Non-pigmented ciliary epithelial cell (primary cell): Measurements from ENCODE around the gene SOBP.

Experiments
- DNase-seq: peaks from one replicate; pipeline ENCODE4 v3.0.0-alpha.2; 2010; ENCODE audit warnings: low read depth

Gene SOBP

GRCh38 chr6:107587451-107587850, 97.5 kb downstream of the SOBP start:
- no peak for DNase-seq

GRCh38 chr6:107589199-107589598, 99.3 kb downstream of the SOBP start:
- DNase-seq = no peak

GRCh38 chr6:107589934-107590333, 100.0 kb downstream of the SOBP start:
- DNase-seq = no peak

- no peak for DNase-seq
Measured at GRCh38 chr6:107590378-107590777, 100.5 kb downstream of the SOBP start.

GRCh38 chr6:107591346-107591745, 101.4 kb downstream of the SOBP start:
- DNase-seq = no peak

- no peak for DNase-seq
Measured at GRCh38 chr6:107592806-107593205, 102.9 kb downstream of the SOBP start.

GRCh38 chr6:107594736-107595135, 104.8 kb downstream of the SOBP start:
- no peak for DNase-seq

GRCh38 chr6:107598091-107598490, 108.2 kb downstream of the SOBP start:
- no peak for DNase-seq

GRCh38 chr6:107599043-107599442, 109.1 kb downstream of the SOBP start:
- no peak for DNase-seq

- no peak for DNase-seq
Measured at GRCh38 chr6:107600121-107600520, 110.2 kb downstream of the SOBP start.

GRCh38 chr6:107600936-107601335, 111.0 kb downstream of the SOBP start:
- DNase-seq = peak; percentile 43

GRCh38 chr6:107601406-107601805, 111.5 kb downstream of the SOBP start:
- no peak for DNase-seq

- no peak for DNase-seq
Measured at GRCh38 chr6:107602321-107603005, 112.5 kb downstream of the SOBP start.

GRCh38 chr6:107603006-107603370, 113.1 kb downstream of the SOBP start:
- DNase-seq = no peak

- no peak for DNase-seq
Measured at GRCh38 chr6:107604549-107604948, 114.6 kb downstream of the SOBP start.

GRCh38 chr6:107606407-107606806, 116.5 kb downstream of the SOBP start:
- DNase-seq = no peak

- DNase-seq = no peak
Measured at GRCh38 chr6:107607116-107607515, 117.2 kb downstream of the SOBP start.

GRCh38 chr6:107611094-107611810, 121.3 kb downstream of the SOBP start:
- no peak for DNase-seq

GRCh38 chr6:107612762-107613415, 123.0 kb downstream of the SOBP start:
- DNase-seq = no peak

GRCh38 chr6:107613651-107614379, 123.9 kb downstream of the SOBP start:
- no peak for DNase-seq

GRCh38 chr6:107614828-107615227, 124.9 kb downstream of the SOBP start:
- DNase-seq = no peak

- no peak for DNase-seq
Measured at GRCh38 chr6:107616775-107617174, 126.9 kb downstream of the SOBP start.
